GM10847 (cell line): Measurements from ENCODE around the gene KCNMA1.

Experiments used
- POLR2A ChIP-seq: IDR thresholded peaks from 2 replicates; pipeline ENCODE4 v1.6.1; 2011; ENCODE audit not compliant: insufficient read length; ENCODE audit errors: extremely low read depth

KCNMA1 gene

DNA sequence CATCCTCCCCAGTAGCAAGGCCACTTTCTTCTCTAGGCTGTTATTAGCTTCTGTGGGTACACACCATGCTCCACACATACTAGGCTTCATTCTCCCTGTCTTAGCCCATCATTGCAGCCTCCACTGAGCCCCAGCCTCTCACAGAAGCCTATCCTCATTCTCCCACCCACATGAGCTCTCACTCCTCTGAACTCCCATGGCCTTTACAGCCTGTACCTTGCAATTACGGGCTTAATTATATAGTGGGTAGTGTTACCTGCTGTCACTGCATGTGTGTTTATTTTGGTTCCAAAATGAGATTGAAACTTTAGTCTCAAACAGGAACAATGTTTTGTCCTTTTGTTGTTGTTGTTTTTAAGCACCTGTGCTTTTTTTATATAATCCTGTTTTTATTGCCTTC is 460.0 kb downstream of the KCNMA1 start:
- TF ChIP-seq POLR2A, result no peak

DNA sequence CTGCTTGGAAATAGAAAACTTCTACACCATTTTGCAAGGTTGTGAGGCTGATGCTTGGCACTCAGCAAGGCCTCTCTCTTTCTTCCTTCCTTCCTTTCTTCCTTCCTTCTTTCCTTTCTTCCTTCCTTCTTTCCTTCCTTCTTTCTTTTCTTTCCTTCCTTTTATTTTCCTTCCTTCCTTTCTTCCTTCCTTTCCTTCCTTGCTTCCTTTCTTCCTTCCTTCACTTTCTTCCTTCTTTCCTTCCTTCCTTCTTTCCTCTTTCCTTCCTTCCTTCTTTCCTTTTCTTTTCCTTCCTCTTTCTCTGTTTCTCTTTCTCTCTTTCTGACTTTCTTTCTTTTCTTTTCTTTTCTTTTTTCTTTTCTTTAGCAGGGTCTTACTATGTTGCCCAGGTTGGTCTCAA is 460.4 kb downstream of the KCNMA1 start:
- no peak for TF ChIP-seq POLR2A

- no peak for TF ChIP-seq POLR2A
Observed at GRCh38 chr10:77176232-77176631, 461.4 kb downstream of the KCNMA1 start.

DNA sequence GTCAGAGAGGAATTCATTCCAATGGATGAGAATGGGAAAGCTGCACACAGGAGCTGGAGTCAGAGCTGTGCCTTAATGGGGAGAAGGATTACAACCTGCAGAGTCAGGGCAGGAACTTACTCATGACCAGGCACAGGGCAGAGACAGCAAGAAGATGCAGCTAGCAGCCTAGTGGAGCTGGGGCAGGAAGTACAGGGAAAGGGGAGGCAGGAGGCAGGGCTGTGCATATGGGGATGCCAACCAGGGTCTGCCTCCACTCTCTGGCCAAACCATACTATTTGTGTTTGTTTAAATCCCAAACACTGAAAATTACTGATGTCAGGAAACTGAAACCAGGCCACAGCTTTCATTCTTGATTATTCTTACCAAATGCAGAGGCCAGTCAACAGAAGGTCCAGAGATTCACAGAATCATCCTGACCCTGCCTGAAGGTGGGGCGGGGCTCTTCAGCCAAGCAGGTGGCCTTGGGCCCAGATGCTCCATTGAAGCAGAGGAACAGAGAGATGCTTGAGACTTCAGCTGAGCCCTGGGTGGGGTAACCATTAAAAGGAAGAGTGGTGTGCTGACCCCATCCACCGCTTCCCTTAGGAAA is 461.9 kb downstream of the KCNMA1 start:
- no peak for TF ChIP-seq POLR2A

DNA sequence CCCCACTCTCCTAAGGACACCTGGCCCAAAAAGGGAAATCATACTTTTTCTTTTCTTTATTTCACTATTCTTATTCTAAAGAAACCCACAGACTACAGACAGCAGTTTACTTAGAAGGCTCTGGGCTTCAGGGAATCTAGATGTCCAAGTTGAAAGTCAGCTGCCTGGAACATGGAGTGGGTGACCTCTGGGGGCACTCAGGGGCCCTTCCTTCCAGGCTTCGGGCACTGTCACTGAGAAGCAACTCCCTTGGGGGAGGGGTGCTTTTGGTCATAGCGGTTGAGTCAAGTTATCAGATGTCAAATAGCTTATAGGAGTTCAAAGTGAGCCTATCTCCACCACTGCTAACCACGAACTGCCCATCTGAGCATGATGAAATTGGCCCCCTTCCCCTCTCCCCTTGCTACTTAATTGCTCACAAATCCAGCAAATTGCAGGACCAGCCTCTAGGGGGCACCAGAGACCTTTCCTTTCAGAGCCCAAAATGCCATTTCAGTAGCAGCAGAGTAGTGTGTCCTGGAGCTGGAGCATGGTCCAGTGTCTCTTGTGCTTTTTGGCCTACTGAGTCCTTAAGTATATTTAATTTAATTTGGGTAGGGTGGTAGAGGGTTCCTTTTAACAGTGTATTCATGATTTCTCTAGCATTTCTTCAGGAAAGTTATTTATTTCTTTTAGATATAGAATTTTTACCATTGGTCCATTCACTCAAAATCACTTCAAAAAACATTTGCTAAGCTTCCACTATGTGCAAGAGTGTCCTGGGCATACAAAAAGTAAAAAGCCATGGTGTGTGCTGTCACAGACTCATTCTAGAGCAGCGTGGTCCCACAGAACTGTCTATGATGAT is 463.8 kb downstream of the KCNMA1 start:
- no peak for TF ChIP-seq POLR2A

- no peak for TF ChIP-seq POLR2A
Observed at GRCh38 chr10:77172086-77172485, 465.5 kb downstream of the KCNMA1 start.

DNA sequence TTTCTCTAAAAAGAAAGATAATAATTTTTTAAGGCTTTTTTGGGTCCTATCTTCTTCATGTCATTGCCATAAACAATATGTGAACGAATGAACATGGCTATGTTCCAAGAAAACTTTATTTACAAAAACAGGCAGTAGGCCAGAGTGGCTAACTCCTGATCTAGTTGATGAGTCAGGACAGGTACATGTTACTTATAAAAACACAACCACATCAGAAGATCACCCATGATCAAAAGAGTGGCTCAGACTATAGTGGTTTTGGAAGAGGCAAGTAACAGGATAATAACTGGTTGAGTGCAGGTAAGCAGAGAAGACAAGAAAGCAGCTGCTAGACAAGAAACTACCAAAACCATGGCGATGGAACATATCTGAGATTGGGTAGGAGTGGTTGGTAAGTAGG is 468.7 kb downstream of the KCNMA1 start:
- TF ChIP-seq POLR2A, result no peak

- TF ChIP-seq POLR2A, result no peak
Observed at GRCh38 chr10:77168161-77168560, 469.4 kb downstream of the KCNMA1 start.

DNA sequence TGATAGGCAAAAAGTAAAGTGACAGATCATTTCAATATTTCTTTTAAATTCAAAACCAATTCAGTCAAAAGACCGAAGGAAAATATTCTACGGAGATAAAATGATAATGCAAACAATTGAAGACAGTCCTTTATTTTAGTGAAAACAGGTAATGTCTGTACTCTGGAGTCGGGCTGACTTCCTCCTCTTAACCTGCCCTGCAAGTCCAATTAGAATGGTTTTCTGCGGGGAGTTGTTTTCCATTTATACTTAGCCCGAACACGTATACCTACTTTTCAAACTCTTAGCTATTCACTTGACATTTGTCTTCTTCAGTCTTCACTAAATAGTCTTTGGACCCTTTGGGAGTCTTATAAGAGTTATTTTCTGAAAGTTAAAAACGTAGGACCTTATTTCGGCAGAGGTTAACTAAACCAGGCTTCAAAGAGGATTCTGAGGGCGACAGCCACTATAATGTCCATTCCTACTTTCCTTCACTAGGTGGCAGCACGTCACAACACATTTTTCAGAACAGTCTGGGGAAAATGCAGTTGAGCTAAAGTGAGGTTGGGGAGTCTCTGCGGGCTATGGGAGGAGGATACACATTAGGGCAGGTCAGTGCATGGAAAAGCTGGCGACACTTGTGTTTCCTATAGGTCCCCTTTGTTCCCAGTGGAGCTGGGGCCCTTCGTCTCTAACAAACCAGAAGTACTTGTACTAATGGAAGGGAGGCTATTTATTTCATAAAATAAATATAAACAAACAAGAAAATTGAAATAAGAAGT is 472.0 kb downstream of the KCNMA1 start:
- no peak for TF ChIP-seq POLR2A

DNA sequence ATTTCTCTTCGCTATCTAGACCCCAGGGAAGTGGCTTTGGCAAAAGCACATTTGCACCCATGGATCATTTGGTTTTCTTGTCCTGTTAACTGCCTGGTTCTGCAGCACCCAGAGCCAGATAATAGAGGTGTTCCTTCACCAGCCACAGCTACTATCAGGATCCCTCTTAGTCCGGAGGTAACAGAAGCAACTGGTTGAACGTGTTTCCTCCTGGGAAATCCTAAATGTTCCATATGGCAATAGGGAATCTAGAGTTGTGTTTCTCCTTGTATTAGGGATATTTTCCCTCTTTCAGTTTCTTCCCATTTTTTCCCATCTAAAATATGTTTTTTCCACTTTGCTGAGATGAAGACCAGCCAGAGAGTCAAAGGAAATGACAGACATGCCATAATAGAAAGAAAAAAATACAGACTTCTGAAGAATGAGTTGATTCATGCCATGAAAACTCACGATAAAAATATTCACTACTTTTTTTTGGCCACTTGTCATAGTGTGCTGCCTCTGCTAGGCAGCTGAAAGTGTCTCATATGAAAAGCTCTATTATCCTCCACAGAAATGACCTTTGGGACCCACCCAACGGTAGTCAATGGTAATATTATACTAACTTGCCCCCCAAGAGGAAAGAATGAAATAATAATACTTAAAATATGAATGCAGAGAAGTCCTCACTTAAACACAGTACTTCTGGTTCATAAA is 472.8 kb downstream of the KCNMA1 start:
- no peak for TF ChIP-seq POLR2A

- TF ChIP-seq POLR2A, result no peak
Observed at GRCh38 chr10:77163670-77164348, 473.8 kb downstream of the KCNMA1 start.

- TF ChIP-seq POLR2A, result no peak
Observed at GRCh38 chr10:77162697-77163096, 474.9 kb downstream of the KCNMA1 start.

DNA sequence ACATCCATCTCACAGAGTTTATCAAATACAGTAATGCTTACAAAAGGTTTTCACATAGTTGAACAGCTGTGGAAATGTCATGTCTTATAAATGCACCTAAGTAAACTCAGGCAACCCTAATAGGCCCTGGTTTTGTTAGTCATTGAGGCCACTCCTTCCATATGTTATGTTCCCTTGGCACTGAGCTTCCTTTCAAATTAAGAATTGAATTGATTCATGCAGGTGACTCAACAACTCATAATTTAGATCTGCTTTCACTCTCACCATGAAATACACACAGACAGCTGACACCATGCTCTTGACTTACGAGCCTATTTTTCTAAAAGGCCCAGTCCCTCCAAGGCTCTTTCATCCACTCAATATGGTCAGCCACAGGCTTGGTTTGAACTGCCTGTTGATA is 476.9 kb downstream of the KCNMA1 start:
- TF ChIP-seq POLR2A, result no peak

- no peak for TF ChIP-seq POLR2A
Observed at GRCh38 chr10:77159538-77160110, 478.0 kb downstream of the KCNMA1 start.
